Endothelial cell of umbilical vein (primary cell): ENCODE results near the gene FAM200A. TPM values are rescaled to one million over a fixed set of nuclear protein-coding genes. Genes with fewer than 3 reads are reported as not detected.

Experiments
- BruUV-seq: library from RNA; stranded (reverse); fragments of 400-500 nt; replicated peaks from 2 replicates; lab custom pipeline; 2021; lab: Mats Ljungman, UMichigan
- CTCF ChIA-PET: fragments of 300-600, 350-600 bp; sonication (Branson Sonifier 250); formaldehyde crosslinking; loops from one replicate; lab custom pipeline; 2021; ENCODE audit warnings: antibody characterized with exemption, inconsistent platforms; lab: Charles Lee
- POLR2A ChIA-PET: fragments of 300-600, 350-600 bp; sonication (Branson Sonifier 250); formaldehyde crosslinking; loops from one replicate; lab custom pipeline; 2021; ENCODE audit warnings: antibody characterized with exemption, inconsistent platforms; lab: Charles Lee
- DNase-seq: peaks from one replicate; pipeline ENCODE4 v3.0.0-alpha.2; 2011; ENCODE audit warnings: low read depth, low spot score
- FAIRE-seq: peaks from 2 replicates; lab custom pipeline; 2011; peaks lifted over from hg19 to GRCh38; lab: Jason Lieb, UNC
- H2AFZ ChIP-seq: 2 replicates; pipeline ENCODE4 v1.6.0; 2012; ENCODE audit warnings: low read depth, low read length, control low read depth, inconsistent platforms
- H3K27ac ChIP-seq: 2 replicates; pipeline ENCODE4 v1.5.1; 2011; ENCODE audit warnings: low read depth, mild to moderate bottlenecking, control low read depth, low read length, moderate library complexity; ENCODE audit not compliant: insufficient read depth
- H3K27me3 ChIP-seq, 2 experiments: 2 replicates each; pipeline versions ENCODE4 v1.6.0 to v1.6.1; 2011; ENCODE audit warnings: low read length in 2 of 2, mixed read lengths in 1 of 2; ENCODE audit not compliant: control insufficient read depth in 2 of 2, insufficient read depth in 2 of 2
- H3K36me3 ChIP-seq, 2 experiments: 2 replicates in 1 of 2; 3 replicates in 1 of 2; pipeline ENCODE4 v1.5.1; 2011; ENCODE audit warnings: low read length in 2 of 2, mild to moderate bottlenecking in 1 of 2, moderate library complexity in 1 of 2; ENCODE audit not compliant: control insufficient read depth in 2 of 2, insufficient read depth in 2 of 2; ENCODE audit errors: extremely low read depth in 1 of 2
- H3K4me1 ChIP-seq: 3 replicates; pipeline ENCODE4 v1.5.1; 2011; ENCODE audit warnings: mild to moderate bottlenecking, low read length; ENCODE audit not compliant: control insufficient read depth, insufficient read depth; ENCODE audit errors: extremely low read depth
- H3K4me2 ChIP-seq: 2 replicates; pipeline ENCODE4 v1.6.1; 2011; ENCODE audit warnings: low read length, control low read depth, mixed read lengths; ENCODE audit not compliant: insufficient read depth
- H3K4me3 ChIP-seq, 3 experiments: fragments of 200-600 bp in 1 of 3; sonication (generic), shearing (Covaris generic) in 1 of 3; replicated peaks in 1 of 3; 2 replicates each; pipeline ENCODE4 v1.5.1; 2011 to 2016; ENCODE audit warnings: control low read depth in 3 of 3, low read length in 3 of 3, mild to moderate bottlenecking in 2 of 3, inconsistent platforms in 1 of 3, low read depth in 1 of 3, moderate library complexity in 1 of 3; ENCODE audit not compliant: insufficient read depth in 1 of 3
- H3K79me2 ChIP-seq: 2 replicates; pipeline ENCODE4 v1.6.0; 2012; ENCODE audit warnings: low read length, inconsistent platforms; ENCODE audit not compliant: control insufficient read depth, insufficient read depth
- H3K9ac ChIP-seq: replicated peaks from 2 replicates; pipeline ENCODE3; 2011; ENCODE audit warnings: low read length, control low read depth; ENCODE audit not compliant: insufficient read depth; ENCODE audit errors: extremely low read depth
- H3K9me1 ChIP-seq: replicated peaks from 3 replicates; pipeline ENCODE4 v1.6.0; 2011; ENCODE audit warnings: mild to moderate bottlenecking, low read length; ENCODE audit not compliant: control insufficient read depth, insufficient read depth; ENCODE audit errors: extremely low read depth
- H3K9me3 ChIP-seq: replicated peaks from 2 replicates; pipeline ENCODE4 v1.5.1; 2012; ENCODE audit warnings: low read length, inconsistent platforms; ENCODE audit not compliant: control insufficient read depth, insufficient read depth
- H4K20me1 ChIP-seq: replicated peaks from 2 replicates; pipeline ENCODE3; 2011; ENCODE audit warnings: mild to moderate bottlenecking, low read length; ENCODE audit not compliant: control insufficient read depth, insufficient read depth; ENCODE audit errors: extremely low read depth
- EZH2 ChIP-seq: IDR thresholded peaks from 2 replicates; pipeline ENCODE4 v1.6.1; 2012; ENCODE audit warnings: borderline replicate concordance, low read depth, mild to moderate bottlenecking, moderate library complexity, low read length, inconsistent platforms; ENCODE audit not compliant: severe bottlenecking
- FOS ChIP-seq: IDR thresholded peaks from 2 replicates; pipeline ENCODE4 v1.6.1; 2011; ENCODE audit warnings: mild to moderate bottlenecking, low read length, moderate library complexity, borderline replicate concordance; ENCODE audit not compliant: insufficient read depth
- GATA2 ChIP-seq: IDR thresholded peaks from 2 replicates; pipeline ENCODE4 v1.7.0; 2011; ENCODE audit warnings: low read depth, mild to moderate bottlenecking, moderate library complexity, mixed read lengths, low read length; ENCODE audit not compliant: insufficient read length, insufficient read depth
- JUN ChIP-seq: IDR thresholded peaks from 2 replicates; pipeline ENCODE4 v1.6.1; 2011; ENCODE audit warnings: borderline replicate concordance, low read depth; ENCODE audit not compliant: insufficient read length, insufficient read depth
- MAX ChIP-seq: IDR thresholded peaks from 2 replicates; pipeline ENCODE4 v1.6.1; 2011; ENCODE audit not compliant: insufficient read depth, insufficient read length
- MYC ChIP-seq: IDR thresholded peaks from one replicate; pipeline ENCODE4 v1.6.1; 2011; ENCODE audit warnings: mild to moderate bottlenecking, low read depth, low read length
- POLR2A ChIP-seq: IDR thresholded peaks from 2 replicates; pipeline ENCODE4 v1.6.1; 2012; ENCODE audit warnings: low read depth, mild to moderate bottlenecking, control low read depth, low read length
- POLR2AphosphoS5 ChIP-seq: IDR thresholded peaks from 2 replicates; pipeline ENCODE4 v1.6.1; 2012; ENCODE audit warnings: low read depth, mild to moderate bottlenecking, control low read depth, low read length, moderate library complexity; ENCODE audit not compliant: insufficient read depth
- dilution Hi-C: fragments of 300-500 bp; cut with MboI; formaldehyde crosslinking; loops from one replicate; pipeline ENCODE4 v1.15.0; 2019; ENCODE audit warnings: low sequenced_read_pairs; ENCODE audit not compliant: extremely low pct_ligation_motif_present
- intact Hi-C: fragments of 100-400 bp; cut with micrococcal nuclease; formaldehyde crosslinking; loops from one replicate; pipeline ENCODE4 v1.10.0; 2022
- polyA plus RNA-seq, 4 experiments: library from polyadenylated mRNA; depleted of rRNA in 3 of 4; stranded (reverse) in 3 of 4; unstranded in 1 of 4; fragments of >200 nt; gene quantifications; 2 replicates each; pipeline versions ENCODE4 v1.2.1 to v1.2.3, GENCODE V29; 2011 to 2012; ENCODE audit warnings: missing spikeins in 1 of 4
- total RNA-seq: library from RNA; stranded (reverse); gene quantifications from 2 replicates; pipeline ENCODE4 v1.2.3, GENCODE V29; 2021
- TF ChIP-seq, protein P1 (sequence below), 2 donors: IDR thresholded peaks; 1 replicate in 1 of 2; 2 replicates in 1 of 2; pipeline ENCODE4 v1.5.1; 2011; ENCODE audit warnings: low read length in 2 of 2, mild to moderate bottlenecking in 2 of 2, moderate library complexity in 2 of 2, control low read depth in 1 of 2, inconsistent platforms in 1 of 2, low read depth in 1 of 2; ENCODE audit not compliant: insufficient read depth in 1 of 2; ENCODE audit errors: extremely low read depth in 1 of 2

Gene FAM200A
- total and polyA plus RNA-seq, 2 donors (not counting 3 experiments of a cell fraction or from before 2014, with no cell fraction given): 2.1 to 3.6 TPM

DNA sequence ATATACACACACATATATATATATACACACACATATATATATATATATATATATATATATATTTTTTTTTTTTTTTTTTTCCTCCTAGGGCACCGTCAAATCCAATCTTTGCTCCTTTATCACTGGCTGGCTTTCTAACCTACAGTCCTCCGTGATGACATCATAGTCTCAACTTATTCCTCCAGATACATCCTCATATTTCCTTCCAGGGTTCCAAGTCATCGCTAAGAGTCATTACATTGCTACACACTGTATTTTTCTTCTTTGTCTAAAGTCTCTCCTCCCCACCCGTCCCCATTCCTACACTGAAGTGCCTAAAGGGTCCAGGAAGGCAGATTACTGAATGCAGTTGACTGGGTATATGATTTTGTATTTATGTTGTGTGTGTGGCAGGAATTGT, 1.1 kb upstream of the FAM200A start:
- TF ChIP-seq GATA2: no peak
- TF ChIP-seq MAX: no peak
- no peak for TF ChIP-seq POLR2A
- TF ChIP-seq MYC: no peak
- TF ChIP-seq EZH2: no peak
- no peak for TF ChIP-seq JUN
- TF ChIP-seq, protein P1, sequence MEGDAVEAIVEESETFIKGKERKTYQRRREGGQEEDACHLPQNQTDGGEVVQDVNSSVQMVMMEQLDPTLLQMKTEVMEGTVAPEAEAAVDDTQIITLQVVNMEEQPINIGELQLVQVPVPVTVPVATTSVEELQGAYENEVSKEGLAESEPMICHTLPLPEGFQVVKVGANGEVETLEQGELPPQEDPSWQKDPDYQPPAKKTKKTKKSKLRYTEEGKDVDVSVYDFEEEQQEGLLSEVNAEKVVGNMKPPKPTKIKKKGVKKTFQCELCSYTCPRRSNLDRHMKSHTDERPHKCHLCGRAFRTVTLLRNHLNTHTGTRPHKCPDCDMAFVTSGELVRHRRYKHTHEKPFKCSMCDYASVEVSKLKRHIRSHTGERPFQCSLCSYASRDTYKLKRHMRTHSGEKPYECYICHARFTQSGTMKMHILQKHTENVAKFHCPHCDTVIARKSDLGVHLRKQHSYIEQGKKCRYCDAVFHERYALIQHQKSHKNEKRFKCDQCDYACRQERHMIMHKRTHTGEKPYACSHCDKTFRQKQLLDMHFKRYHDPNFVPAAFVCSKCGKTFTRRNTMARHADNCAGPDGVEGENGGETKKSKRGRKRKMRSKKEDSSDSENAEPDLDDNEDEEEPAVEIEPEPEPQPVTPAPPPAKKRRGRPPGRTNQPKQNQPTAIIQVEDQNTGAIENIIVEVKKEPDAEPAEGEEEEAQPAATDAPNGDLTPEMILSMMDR (IDR thresholded peaks at IDR 0.05; ENCODE audit: extremely low read depth in 1 of 2, insufficient read depth in 1 of 2, low read depth in 1 of 2, low read length in 2 of 2): no peak
- TF ChIP-seq FOS: no peak
- TF ChIP-seq POLR2AphosphoS5: no peak
- Histone ChIP-seq H3K79me2 (peaks cover 2% of the 10 kb centered on the region), H3K9ac (no peak overlapping the region), H3K4me2 (no peak overlapping the region), H3K36me3 (no peaks in the 10 kb centered on the region), H3K27ac (no peak overlapping the region), H3K9me1 (no peaks in the 10 kb centered on the region), H3K4me3 (no peak overlapping the region), H4K20me1 (no peaks in the 10 kb centered on the region), H3K9me3 (no peaks in the 10 kb centered on the region), H2AFZ (no peak overlapping the region), H3K27me3 (no peaks in the 10 kb centered on the region), H3K4me1 (peaks cover 14% of the 10 kb centered on the region)
- BruUV-seq: no TSS peak
- FAIRE-seq (no peak), DNase-seq (no peak)
- dilution Hi-C loops: no loop called here
- intact Hi-C loops: loop anchor here (2.0 kb wide), 1 partner anchor 48 kb away; the partner anchor contains the start of gene ZKSCAN5
- ChIA-PET POLR2A (no interaction called here), CTCF (no interaction called here)
